Heart left ventricle (tissue), 16 donors: ENCODE measurements around the gene WDR37. TPM values are rescaled to one million over a fixed set of nuclear protein-coding genes. Genes with fewer than 3 reads are reported as not detected.

Source experiments
- ATAC-seq, 4 donors: fragments of 200-7000 bp; cut with Tn5 transposase; one replicate each; pipeline ENCODE4 v1.9.1; 2020 to 2022; ENCODE audit warnings: moderate library complexity in 4 of 4, mild to moderate bottlenecking in 3 of 4, moderate number of reproducible peaks in 1 of 4
- DNase-seq, 5 donors: peaks; one replicate each; pipeline ENCODE4 v3.0.0-alpha.2; 2020
- H3K27ac ChIP-seq, 12 donors: fragments of 200-600 bp; sonication (generic) in 4 of 12; one replicate each; pipeline versions ENCODE4 v1.5.0 to v1.8.0; 2016 to 2022; ENCODE audit warnings: mild to moderate bottlenecking in 2 of 12
- H3K27me3 ChIP-seq, 9 donors: fragments of 200-600 bp; sonication (generic) in 2 of 9; one replicate each; pipeline versions ENCODE4 v1.5.1 to v1.8.0; 2016 to 2022; ENCODE audit warnings: mild to moderate bottlenecking in 3 of 9
- H3K36me3 ChIP-seq, 9 donors: fragments of 200-600 bp; sonication (generic) in 2 of 9; one replicate each; pipeline versions ENCODE4 v1.5.0 to v1.8.0; 2018 to 2022; ENCODE audit warnings: mild to moderate bottlenecking in 2 of 9
- H3K4me1 ChIP-seq, 12 donors: fragments of 200-600 bp; sonication (generic) in 4 of 12; one replicate each; pipeline versions ENCODE4 v1.5.0 to v1.8.0; 2016 to 2022; ENCODE audit warnings: mild to moderate bottlenecking in 3 of 12
- H3K4me3 ChIP-seq, 12 donors: fragments of 200-600 bp; sonication (generic) in 4 of 12; one replicate each; pipeline versions ENCODE4 v1.5.0 to v1.8.0; 2017 to 2022; ENCODE audit warnings: mild to moderate bottlenecking in 9 of 12, moderate library complexity in 4 of 12
- H3K9me3 ChIP-seq, 12 donors: fragments of 200-600 bp; sonication (generic) in 4 of 12; one replicate each; pipeline versions ENCODE4 v1.5.0 to v1.8.0; 2016 to 2022; ENCODE audit warnings: mild to moderate bottlenecking in 1 of 12
- CTCF ChIP-seq, 12 donors: fragments of 200-600 bp; sonication (generic) in 4 of 12; IDR thresholded peaks; one replicate each; pipeline versions ENCODE4 v1.5.0 to v1.8.0; 2018 to 2022; ENCODE audit warnings: antibody characterized with exemption in 12 of 12, mild to moderate bottlenecking in 5 of 12
- POLR2A ChIP-seq, 2 donors: fragments of 450-650 bp; IDR thresholded peaks; one replicate each; pipeline ENCODE4 v1.6.1; 2017; ENCODE audit warnings: antibody characterized with exemption in 2 of 2, mild to moderate bottlenecking in 2 of 2, moderate library complexity in 2 of 2
- whole genome bisulfite sequencing, 4 donors: extraction: QIAGEN DNeasy Blood & Tissue Kit in 2 of 4; methylation state at CpG; one replicate each; pipeline versions ENCODE4 v1.1.5 to v1.1.7; 2013 to 2018; 5-methylcytosine and 5-hydroxymethylcytosine counted together
- intact Hi-C, 10 donors: fragments of 100-400 bp; cut with DNase I; formaldehyde crosslinking; loops; one replicate each; pipeline versions ENCODE4 v1.11.1 to v1.14.2; 2022
- polyA plus RNA-seq, 2 donors: library from polyadenylated mRNA; stranded (reverse); fragments of 200-250 nt; gene quantifications; one replicate each; pipeline ENCODE4 v1.2.3, GENCODE V29; 2013
- total RNA-seq, 9 donors: library from RNA; depleted of rRNA in 2 of 9; stranded (reverse); fragments of >200 nt in 2 of 9; fragmentation: NEBNext Ultra II Directional in 3 of 9; extraction: Animal tissue kit (Norgen Biotek cat#: 25700) in 3 of 9; gene quantifications; one replicate each; pipeline versions ENCODE4 v1.1.0 to v1.2.4, GENCODE V29; 2016 to 2023
- donor health status: ischemic (EF 13 %, LVEDD 7.1; RV severe dilation, severe dysfunction).
- donor health status: healthy with polysubstance abuse.
- donor health status: DM: no; HTN: yes; CAD: no.
- donor health status: DM: no; HTN: no; CAD: no.
- donor health status: ischemic (EF 25% LVEDD 6.9; RV normal size, moderate dysfunction).
- donor health status: ischemic (EF 25% LVEDD 5.7; RV mildly dilated, moderate dysfunction).
- donor health status: healthy.
- donor health status: DM: yes; HTN: yes; CAD: no.
- donor health status: ischemic (EF 35%, LVEDD 5.7; RV mildly dilated, moderate dysfunction).
- donor health status: nonischemic (EF 11% LVEDD 7.7; RV severe dilation, severe dysfunction).
- donor health status: DM: yes; HTN: yes; CAD: no.
- donor health status: PGD.
- donor health status: ischemic (EF 29% LVEDD 5.4; RV normal size, mild dysfunction).
- donor health status: nonischemic (EF 23%, LVEDD 6.1; RV moderate dilation, normal function).

Gene WDR37
- total and polyA plus RNA-seq, 11 donors: 8.4 to 43.3 (median 26.3) TPM

- Histone ChIP-seq H3K36me3 (no peaks in the 10 kb centered on the region), H3K9me3 (no peaks in the 10 kb centered on the region), H3K27me3 (peaks cover 0 to 3% (median 0%) of the 10 kb centered on the region in 9 donors), H3K4me1 (peaks cover 0 to 7% (median 0%) of the 10 kb centered on the region in 12 donors), H3K27ac (no peak overlapping the region), H3K4me3 (no peak overlapping the region)
- DNase-seq: peak in 2 of 5 donors; percentile 7 to 27
- ATAC-seq: no peak
- TF ChIP-seq POLR2A (IDR thresholded peaks at IDR 0.05) (no peak), CTCF (IDR thresholded peaks at IDR 0.05) (no peak)
- intact Hi-C loops: no loop called here
- WGBS, 4 donors: 72 to 77% (median 73%) methylated on average over 20 of the region's 20 CpGs
Measured at GRCh38 chr10:1153805-1154351, 97.7 kb downstream of the WDR37 start.

GRCh38 chr10:1154531-1155295 lies 98.5 kb downstream of the WDR37 start:
- DNase-seq: peak in 1 of 5 donors; percentile 5
- Histone ChIP-seq H3K36me3 (no peaks in the 10 kb centered on the region), H3K27me3 (peaks cover 0 to 3% (median 0%) of the 10 kb centered on the region in 9 donors), H3K4me3 (no peak overlapping the region), H3K4me1 (peaks cover 0 to 5% (median 0%) of the 10 kb centered on the region in 12 donors), H3K9me3 (no peaks in the 10 kb centered on the region), H3K27ac (no peak overlapping the region)
- intact Hi-C loops: no loop called here
- WGBS, 4 donors: 58 to 71% (median 60%) methylated on average over 9 of the region's 9 CpGs
- no peak for TF ChIP-seq CTCF (IDR thresholded peaks at IDR 0.05)
- no peak for TF ChIP-seq POLR2A (IDR thresholded peaks at IDR 0.05)
- ATAC-seq: no peak

GRCh38 chr10:1155791-1156615 lies 99.8 kb downstream of the WDR37 start:
- Histone ChIP-seq H3K27ac (no peak overlapping the region), H3K27me3 (no peaks in the 10 kb centered on the region), H3K36me3 (no peaks in the 10 kb centered on the region), H3K4me3 (no peak overlapping the region), H3K4me1 (no peaks in the 10 kb centered on the region), H3K9me3 (no peaks in the 10 kb centered on the region)
- intact Hi-C loops: no loop called here
- ATAC-seq: peak in 1 of 4 donors; percentile 6
- DNase-seq: peak in 2 of 5 donors; percentile 12 to 40
- TF ChIP-seq POLR2A (IDR thresholded peaks at IDR 0.05): no peak
- no peak for TF ChIP-seq CTCF (IDR thresholded peaks at IDR 0.05)
- 82 to 84% (median 83%) methylated on average over 18 to 20 of the region's 20 CpGs for WGBS, 4 donors

- H3K27me3 ChIP-seq: no peaks in the 10 kb centered on the region
- no peak overlapping the region for H3K4me3 ChIP-seq
- no peak for ATAC-seq
- DNase-seq: peak in 2 of 5 donors; percentile 6 to 28
- no peaks in the 10 kb centered on the region for H3K36me3 ChIP-seq
- TF ChIP-seq CTCF (IDR thresholded peaks at IDR 0.05) (no peak), POLR2A (IDR thresholded peaks at IDR 0.05) (no peak)
- WGBS, 4 donors: 84 to 89% (median 89%) methylated on average over 8 of the region's 8 CpGs
- no peak overlapping the region for H3K27ac ChIP-seq
- H3K4me1 ChIP-seq: no peaks in the 10 kb centered on the region
- intact Hi-C loops: no loop called here
- H3K9me3 ChIP-seq: no peaks in the 10 kb centered on the region
Measured at GRCh38 chr10:1156616-1156886, 100.4 kb downstream of the WDR37 start.
